ENCODE measurements around the gene LARGE2. TPM values are rescaled to one million over a fixed set of nuclear protein-coding genes. Genes with fewer than 3 reads are reported as not detected.

Gene LARGE2
- total and polyA plus RNA-seq, 2 of the 13 experiments (the other 11 are each of a cell fraction or from before 2014, with no cell fraction given): 8.5 to 21.6 TPM

GRCh38 chr11:45921561-45922424, 663 bp upstream of the LARGE2 start (continued):
- TF ChIP-seq RFXANK (CRISPR knock-in tag; IDR thresholded peaks at IDR 0.05) (no peak), KLF12 (CRISPR knock-in tag; IDR thresholded peaks at IDR 0.05; ENCODE audit: borderline replicate concordance) (0 out of 2 replicates have a peak, but pooled peaks have one; percentile 17), ZNF10 (CRISPR knock-in tag; IDR thresholded peaks at IDR 0.05; ENCODE audit: borderline replicate concordance, low read depth) (no peak), SYNCRIP (IDR thresholded peaks at IDR 0.05; ENCODE audit: insufficient read depth, low read depth, low read length) (no peak), NFIC (IDR thresholded peaks at IDR 0.05; ENCODE audit: low read length) (no peak), RAD21 (CRISPR knock-in tag; IDR thresholded peaks at IDR 0.05) (no peak), MIER2 (CRISPR knock-in tag; IDR thresholded peaks at IDR 0.05) (peak; percentile 16; the same call in 1 of the 2 replicates), NFYC (CRISPR knock-in tag; IDR thresholded peaks at IDR 0.05) (no peak), ZBTB14 (CRISPR knock-in tag; IDR thresholded peaks at IDR 0.05) (no peak), ZNF292 (CRISPR knock-in tag; IDR thresholded peaks at IDR 0.05; ENCODE audit: borderline replicate concordance, low read depth) (no peak), ZZZ3 (CRISPR knock-in tag; IDR thresholded peaks at IDR 0.05; ENCODE audit: borderline replicate concordance) (no peak), ZBTB43 (CRISPR knock-in tag; conservative IDR thresholded peaks at IDR 0.05) (no peak), PHB2 (IDR thresholded peaks at IDR 0.05; ENCODE audit: partially characterized antibody) (no peak), CCDC6 (CRISPR knock-in tag; IDR thresholded peaks at IDR 0.05) (no peak), JUND (CRISPR knock-in tag; IDR thresholded peaks at IDR 0.05) (no peak), ATF7 (IDR thresholded peaks at IDR 0.05) (no peak), ATF7 (CRISPR knock-in tag; IDR thresholded peaks at IDR 0.05) (no peak), SIX1 (CRISPR knock-in tag; IDR thresholded peaks at IDR 0.05; ENCODE audit: borderline replicate concordance) (no peak), ETV5 (CRISPR knock-in tag; IDR thresholded peaks at IDR 0.05; ENCODE audit: borderline replicate concordance) (no peak; the same call in 1 of the 2 replicates), ZNF691 (CRISPR knock-in tag; IDR thresholded peaks at IDR 0.05; ENCODE audit: borderline replicate concordance, low read depth) (no peak)
- TF ChIP-seq, protein P1, sequence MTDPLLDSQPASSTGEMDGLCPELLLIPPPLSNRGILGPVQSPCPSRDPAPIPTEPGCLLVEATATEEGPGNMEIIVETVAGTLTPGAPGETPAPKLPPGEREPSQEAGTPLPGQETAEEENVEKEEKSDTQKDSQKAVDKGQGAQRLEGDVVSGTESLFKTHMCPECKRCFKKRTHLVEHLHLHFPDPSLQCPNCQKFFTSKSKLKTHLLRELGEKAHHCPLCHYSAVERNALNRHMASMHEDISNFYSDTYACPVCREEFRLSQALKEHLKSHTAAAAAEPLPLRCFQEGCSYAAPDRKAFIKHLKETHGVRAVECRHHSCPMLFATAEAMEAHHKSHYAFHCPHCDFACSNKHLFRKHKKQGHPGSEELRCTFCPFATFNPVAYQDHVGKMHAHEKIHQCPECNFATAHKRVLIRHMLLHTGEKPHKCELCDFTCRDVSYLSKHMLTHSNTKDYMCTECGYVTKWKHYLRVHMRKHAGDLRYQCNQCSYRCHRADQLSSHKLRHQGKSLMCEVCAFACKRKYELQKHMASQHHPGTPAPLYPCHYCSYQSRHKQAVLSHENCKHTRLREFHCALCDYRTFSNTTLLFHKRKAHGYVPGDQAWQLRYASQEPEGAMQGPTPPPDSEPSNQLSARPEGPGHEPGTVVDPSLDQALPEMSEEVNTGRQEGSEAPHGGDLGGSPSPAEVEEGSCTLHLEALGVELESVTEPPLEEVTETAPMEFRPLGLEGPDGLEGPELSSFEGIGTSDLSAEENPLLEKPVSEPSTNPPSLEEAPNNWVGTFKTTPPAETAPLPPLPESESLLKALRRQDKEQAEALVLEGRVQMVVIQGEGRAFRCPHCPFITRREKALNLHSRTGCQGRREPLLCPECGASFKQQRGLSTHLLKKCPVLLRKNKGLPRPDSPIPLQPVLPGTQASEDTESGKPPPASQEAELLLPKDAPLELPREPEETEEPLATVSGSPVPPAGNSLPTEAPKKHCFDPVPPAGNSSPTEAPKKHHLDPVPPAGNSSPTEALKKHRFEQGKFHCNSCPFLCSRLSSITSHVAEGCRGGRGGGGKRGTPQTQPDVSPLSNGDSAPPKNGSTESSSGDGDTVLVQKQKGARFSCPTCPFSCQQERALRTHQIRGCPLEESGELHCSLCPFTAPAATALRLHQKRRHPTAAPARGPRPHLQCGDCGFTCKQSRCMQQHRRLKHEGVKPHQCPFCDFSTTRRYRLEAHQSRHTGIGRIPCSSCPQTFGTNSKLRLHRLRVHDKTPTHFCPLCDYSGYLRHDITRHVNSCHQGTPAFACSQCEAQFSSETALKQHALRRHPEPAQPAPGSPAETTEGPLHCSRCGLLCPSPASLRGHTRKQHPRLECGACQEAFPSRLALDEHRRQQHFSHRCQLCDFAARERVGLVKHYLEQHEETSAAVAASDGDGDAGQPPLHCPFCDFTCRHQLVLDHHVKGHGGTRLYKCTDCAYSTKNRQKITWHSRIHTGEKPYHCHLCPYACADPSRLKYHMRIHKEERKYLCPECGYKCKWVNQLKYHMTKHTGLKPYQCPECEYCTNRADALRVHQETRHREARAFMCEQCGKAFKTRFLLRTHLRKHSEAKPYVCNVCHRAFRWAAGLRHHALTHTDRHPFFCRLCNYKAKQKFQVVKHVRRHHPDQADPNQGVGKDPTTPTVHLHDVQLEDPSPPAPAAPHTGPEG (CRISPR knock-in tag; IDR thresholded peaks at IDR 0.05): 0 out of 2 replicates have a peak, but pooled peaks have one; percentile 34

Measured in HepG2 (cell line).